PC-9 (cell line): ENCODE measurements around the gene ZNF408. TPM values are rescaled to one million over a fixed set of nuclear protein-coding genes. Genes with fewer than 3 reads are reported as not detected.

Experiments used
- BruUV-seq: library from RNA; stranded (reverse); fragments of 400-500 nt; replicated peaks from 2 replicates; lab custom pipeline; 2021; lab: Mats Ljungman, UMichigan
- CTCF ChIA-PET: fragments of 300-600 bp; sonication (Branson Sonifier 250); formaldehyde crosslinking; loops from one replicate; lab custom pipeline; 2022; ENCODE audit warnings: antibody characterized with exemption; lab: Charles Lee
- POLR2A ChIA-PET: fragments of 300-600 bp; sonication (Branson Sonifier 250); formaldehyde crosslinking; loops from one replicate; lab custom pipeline; 2022; ENCODE audit warnings: antibody characterized with exemption; ENCODE audit not compliant: unreplicated experiment; lab: Charles Lee
- DNase-seq, 2 experiments: peaks; one replicate each; pipeline versions ENCODE4 v3.0.0 to v3.0.0-alpha.2; 2015 to 2022; ENCODE audit warnings: mixed read lengths in 1 of 2
- H2AFZ ChIP-seq: fragments of 200-600 bp; sonication (generic); 2 replicates; pipeline ENCODE4 v1.8.1; 2017; ENCODE audit warnings: antibody characterized with exemption
- H3F3A ChIP-seq: fragments of 200-600 bp; sonication (generic); 2 replicates; pipeline ENCODE4 v1.8.1; 2017; ENCODE audit warnings: antibody characterized with exemption, mild to moderate bottlenecking, low read depth; ENCODE audit not compliant: insufficient read depth
- H3K27ac ChIP-seq: fragments of 200-600 bp; sonication (generic); 2 replicates; pipeline ENCODE4 v1.6.1; 2016; ENCODE audit warnings: mixed run types
- H3K27me3 ChIP-seq: fragments of 200-600 bp; sonication (generic); 2 replicates; pipeline ENCODE4 v1.6.1; 2016; ENCODE audit warnings: low read depth, mixed run types; ENCODE audit not compliant: insufficient read depth
- H3K36me3 ChIP-seq: fragments of 200-600 bp; sonication (generic); 2 replicates; pipeline ENCODE4 v1.6.1; 2016; ENCODE audit warnings: low read depth, mixed run types
- H3K4me1 ChIP-seq: fragments of 200-600 bp; sonication (generic); replicated peaks from 2 replicates; pipeline ENCODE4 v1.6.1; 2016; ENCODE audit warnings: mixed run types; ENCODE audit not compliant: insufficient read depth
- H3K4me2 ChIP-seq: fragments of 200-600 bp; sonication (generic); 2 replicates; pipeline ENCODE4 v1.6.1; 2017; ENCODE audit warnings: mixed run types
- H3K4me3 ChIP-seq: fragments of 200-600 bp; sonication (generic); 2 replicates; pipeline ENCODE4 v1.6.1; 2016; ENCODE audit warnings: mixed run types
- H3K79me2 ChIP-seq: fragments of 200-600 bp; sonication (generic); 2 replicates; pipeline ENCODE4 v1.6.1; 2017; ENCODE audit warnings: low read depth, mixed run types
- H3K9me2 ChIP-seq: fragments of 200-600 bp; sonication (generic); 2 replicates; pipeline ENCODE4 v1.8.1; 2017; ENCODE audit warnings: mild to moderate bottlenecking; ENCODE audit not compliant: insufficient read depth
- H3K9me3 ChIP-seq: fragments of 200-600 bp; sonication (generic); 2 replicates; pipeline ENCODE4 v1.8.1; 2016; ENCODE audit warnings: low read depth; ENCODE audit not compliant: insufficient read depth
- H4K20me1 ChIP-seq: fragments of 200-600 bp; sonication (generic); 2 replicates; pipeline ENCODE4 v1.8.1; 2017; ENCODE audit not compliant: insufficient read depth
- EZH2 ChIP-seq: fragments of 200-600 bp; sonication (generic); IDR thresholded peaks from 2 replicates; pipeline ENCODE4 v1.8.0; 2017; ENCODE audit warnings: antibody characterized with exemption, low read depth
- intact Hi-C: fragments of 100-400 bp; cut with micrococcal nuclease; formaldehyde crosslinking; loops from one replicate; pipeline ENCODE4 v1.10.0; 2022; ENCODE audit not compliant: unreplicated experiment
- total RNA-seq: library from RNA; stranded (reverse); gene quantifications from 2 replicates; pipeline ENCODE4 v1.2.3, GENCODE V29; 2021
- TF ChIP-seq, protein P1 (sequence below): fragments of 200-600 bp; sonication (generic); conservative IDR thresholded peaks from 2 replicates; pipeline ENCODE4 v1.6.1; 2017; ENCODE audit warnings: mixed run types, antibody characterized with exemption, mild to moderate bottlenecking, moderate library complexity

Gene ZNF408
- total RNA-seq, 1 experiment from 2014 or later, result 13.8 TPM

DNA sequence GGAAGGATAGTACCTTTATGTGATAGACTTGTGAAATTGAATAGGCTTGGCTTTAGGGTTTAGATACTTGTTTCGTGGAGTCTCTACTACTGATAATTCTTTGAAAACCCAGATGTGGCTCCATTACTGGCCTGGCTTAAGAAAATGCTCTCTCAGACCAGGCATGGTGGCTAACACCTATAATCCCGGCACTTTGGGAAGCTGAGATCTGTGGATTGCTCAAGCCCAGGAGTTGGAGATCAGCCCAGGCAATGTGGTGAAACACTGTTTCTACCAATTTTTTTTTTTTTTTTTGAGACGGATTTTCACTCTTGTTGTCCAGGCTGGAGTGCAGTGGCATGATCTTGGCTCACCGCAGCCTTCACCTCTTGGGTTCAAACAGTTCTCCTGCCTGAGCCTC lies 42.6 kb upstream of the ZNF408 start:
- peaks cover 6% of the 10 kb centered on the region; the same call in 1 of the 2 replicates for H3F3A ChIP-seq
- no peaks in the 10 kb centered on the region for H4K20me1 ChIP-seq
- no peaks in the 10 kb centered on the region for H3K4me1 ChIP-seq
- ChIA-PET POLR2A (interaction anchor here (0.7 kb wide), 1 partner anchor 16 kb away, joined by 3 read pairs; no protein-coding TSS in a partner anchor), CTCF (no interaction called here)
- no peak overlapping the region for H3K4me2 ChIP-seq
- no peak overlapping the region for H3K4me3 ChIP-seq
- no peaks in the 10 kb centered on the region for H3K9me3 ChIP-seq
- H3K36me3 ChIP-seq, result peaks cover 38% of the 10 kb centered on the region
- no peaks in the 10 kb centered on the region for H3K27me3 ChIP-seq
- BruUV-seq, result no TSS peak
- H3K79me2 ChIP-seq, result no peaks in the 10 kb centered on the region
- H3K9me2 ChIP-seq, result no peaks in the 10 kb centered on the region
- TF ChIP-seq EZH2, result no peak
- TF ChIP-seq, protein P1, sequence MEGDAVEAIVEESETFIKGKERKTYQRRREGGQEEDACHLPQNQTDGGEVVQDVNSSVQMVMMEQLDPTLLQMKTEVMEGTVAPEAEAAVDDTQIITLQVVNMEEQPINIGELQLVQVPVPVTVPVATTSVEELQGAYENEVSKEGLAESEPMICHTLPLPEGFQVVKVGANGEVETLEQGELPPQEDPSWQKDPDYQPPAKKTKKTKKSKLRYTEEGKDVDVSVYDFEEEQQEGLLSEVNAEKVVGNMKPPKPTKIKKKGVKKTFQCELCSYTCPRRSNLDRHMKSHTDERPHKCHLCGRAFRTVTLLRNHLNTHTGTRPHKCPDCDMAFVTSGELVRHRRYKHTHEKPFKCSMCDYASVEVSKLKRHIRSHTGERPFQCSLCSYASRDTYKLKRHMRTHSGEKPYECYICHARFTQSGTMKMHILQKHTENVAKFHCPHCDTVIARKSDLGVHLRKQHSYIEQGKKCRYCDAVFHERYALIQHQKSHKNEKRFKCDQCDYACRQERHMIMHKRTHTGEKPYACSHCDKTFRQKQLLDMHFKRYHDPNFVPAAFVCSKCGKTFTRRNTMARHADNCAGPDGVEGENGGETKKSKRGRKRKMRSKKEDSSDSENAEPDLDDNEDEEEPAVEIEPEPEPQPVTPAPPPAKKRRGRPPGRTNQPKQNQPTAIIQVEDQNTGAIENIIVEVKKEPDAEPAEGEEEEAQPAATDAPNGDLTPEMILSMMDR, result no peak
- H2AFZ ChIP-seq, result no peak overlapping the region
- H3K27ac ChIP-seq, result no peak overlapping the region
- DNase-seq, result no peak
- intact Hi-C loops, result no loop called here

GRCh38 chr11:46659908-46660307 lies 40.9 kb upstream of the ZNF408 start:
- no peaks in the 10 kb centered on the region for H3K79me2 ChIP-seq
- no peak overlapping the region for H3K27ac ChIP-seq
- intact Hi-C loops, result no loop called here
- H3F3A ChIP-seq, result peaks cover 6% of the 10 kb centered on the region
- H3K36me3 ChIP-seq, result peaks cover 37% of the 10 kb centered on the region
- BruUV-seq, result no TSS peak
- H3K9me2 ChIP-seq, result no peaks in the 10 kb centered on the region
- no peak overlapping the region for H3K4me2 ChIP-seq
- H3K4me1 ChIP-seq, result no peaks in the 10 kb centered on the region
- POLR2A ChIA-PET, result no interaction called here
- DNase-seq, result no peak
- no peak overlapping the region for H2AFZ ChIP-seq
- H3K27me3 ChIP-seq, result no peaks in the 10 kb centered on the region
- no peak overlapping the region for H3K4me3 ChIP-seq
- H3K9me3 ChIP-seq, result no peaks in the 10 kb centered on the region
- H4K20me1 ChIP-seq, result no peaks in the 10 kb centered on the region
- TF ChIP-seq, protein P1, result no peak
- TF ChIP-seq EZH2, result no peak
- CTCF ChIA-PET, result no interaction called here

- H3K4me3 ChIP-seq, result no peak overlapping the region
- H2AFZ ChIP-seq, result no peak overlapping the region
- H3K79me2 ChIP-seq, result no peaks in the 10 kb centered on the region
- BruUV-seq, result no TSS peak
- no peaks in the 10 kb centered on the region for H3K27me3 ChIP-seq
- no peaks in the 10 kb centered on the region for H3K9me2 ChIP-seq
- H3K36me3 ChIP-seq, result peaks cover 26% of the 10 kb centered on the region
- DNase-seq, result no peak
- CTCF ChIA-PET, result no interaction called here
- POLR2A ChIA-PET, result no interaction called here
- 0 out of 2 replicates have a peak, but pooled peaks cover 3% of the 10 kb centered on the region for H4K20me1 ChIP-seq
- H3K4me2 ChIP-seq, result no peak overlapping the region
- no peaks in the 10 kb centered on the region for H3K9me3 ChIP-seq
- no peak overlapping the region for H3K27ac ChIP-seq
- intact Hi-C loops, result no loop called here
- H3F3A ChIP-seq, result peaks cover 6% of the 10 kb centered on the region; the same call in 1 of the 2 replicates
- no peaks in the 10 kb centered on the region for H3K4me1 ChIP-seq
- TF ChIP-seq EZH2, result no peak
- TF ChIP-seq, protein P1, result no peak
Measured at GRCh38 chr11:46661836-46662235, 39.0 kb upstream of the ZNF408 start.
